ENCODE results near the gene GHRL. TPM values are rescaled to one million over a fixed set of nuclear protein-coding genes. Genes with fewer than 3 reads are reported as not detected.

The GHRL gene
- total and polyA plus RNA-seq, 2 donors (not counting 3 experiments of a cell fraction or from before 2014, with no cell fraction given) = not detected

GRCh38 chr3:10262027-10262426 is 30.7 kb downstream of the GHRL start:
- Histone ChIP-seq H4K20me1 (replicated peaks; ENCODE audit: control insufficient read depth, extremely low read depth, insufficient read depth, low read length) (peaks cover 5% of the 10 kb centered on the region), H3K79me2 (ENCODE audit: control insufficient read depth, insufficient read depth, low read length) (peaks cover 32% of the 10 kb centered on the region), H3K4me2 (ENCODE audit: insufficient read depth, low read length) (no peak overlapping the region), H3K27me3 (ENCODE audit: control insufficient read depth in 2 of 2, insufficient read depth in 2 of 2, low read length in 2 of 2) (no peaks in the 10 kb centered on the region), H3K27ac (ENCODE audit: insufficient read depth, low read depth, low read length) (no peak overlapping the region), H3K9me3 (replicated peaks; ENCODE audit: control insufficient read depth, insufficient read depth, low read length) (no peaks in the 10 kb centered on the region), H3K4me1 (ENCODE audit: control insufficient read depth, extremely low read depth, insufficient read depth, low read length) (no peaks in the 10 kb centered on the region), H2AFZ (ENCODE audit: low read depth, low read length) (no peak overlapping the region), H3K9me1 (replicated peaks; ENCODE audit: control insufficient read depth, extremely low read depth, insufficient read depth, low read length) (no peaks in the 10 kb centered on the region), H3K9ac (replicated peaks; ENCODE audit: extremely low read depth, insufficient read depth, low read length) (no peak overlapping the region), H3K36me3 (ENCODE audit: control insufficient read depth in 2 of 2, extremely low read depth in 1 of 2, insufficient read depth in 2 of 2, low read length in 2 of 2) (peaks cover 4 to 9% of the 10 kb centered on the region in 2 experiments), H3K4me3 (replicated peaks in 1 of 3; ENCODE audit: insufficient read depth in 1 of 3, low read depth in 1 of 3, low read length in 3 of 3) (no peak overlapping the region)
- BruUV-seq (replicated peaks) = no TSS peak
- no peak for FAIRE-seq
- ChIA-PET CTCF (interaction anchor here (0.8 to 1.3 kb wide), 2 partner anchors 8 to 21 kb away, joined by 3 to 4 read pairs; no protein-coding TSS in a partner anchor), POLR2A (no interaction called here)
- dilution Hi-C loops (cut with MboI; ENCODE audit: extremely low pct_ligation_motif_present, low sequenced_read_pairs) (no loop called here), intact Hi-C loops (cut with micrococcal nuclease) (no loop called here)
- DNase-seq (ENCODE audit: low read depth, low spot score) = no peak
- no peak for TF ChIP-seq POLR2AphosphoS5 (IDR thresholded peaks at IDR 0.05; ENCODE audit: insufficient read depth, low read depth, low read length)
- no peak for TF ChIP-seq EZH2 (IDR thresholded peaks at IDR 0.05; ENCODE audit: borderline replicate concordance, low read depth, low read length, severe bottlenecking)
- no peak for TF ChIP-seq GATA2 (IDR thresholded peaks at IDR 0.05; ENCODE audit: insufficient read depth, insufficient read length, low read depth, low read length)
- no peak for TF ChIP-seq CTCF (IDR thresholded peaks at IDR 0.05; ENCODE audit: extremely low read depth in 1 of 2, insufficient read depth in 1 of 2, low read depth in 1 of 2, low read length in 2 of 2)
- TF ChIP-seq MYC (IDR thresholded peaks at IDR 0.05; ENCODE audit: low read depth, low read length) = no peak
- no peak for TF ChIP-seq JUN (IDR thresholded peaks at IDR 0.05; ENCODE audit: borderline replicate concordance, insufficient read depth, insufficient read length, low read depth)
- no peak for TF ChIP-seq MAX (IDR thresholded peaks at IDR 0.05; ENCODE audit: insufficient read depth, insufficient read length)
- no peak for TF ChIP-seq FOS (IDR thresholded peaks at IDR 0.05; ENCODE audit: borderline replicate concordance, insufficient read depth, low read length)
- TF ChIP-seq POLR2A (IDR thresholded peaks at IDR 0.05; ENCODE audit: low read depth, low read length) = no peak

Data from endothelial cell of umbilical vein (primary cell).